BLaER1 treated with 17β-estradiol and CSF1 and Interleukin-3, amounts not matched to agents 10 nM and 100 nM (cell line): Measurements from ENCODE around the gene ABCA8.
"Not testable (repeated sequence)": the region's sequence is repeated elsewhere in the genome, so short reads cannot be mapped to it uniquely, and the experiment has no call there.

Experiments
- H3K27ac ChIP-seq, 11 experiments: shearing (Covaris generic); formaldehyde crosslinking; 2 replicates each; pipeline ENCODE4 v1.8.1; 2022
- H3K27me3 ChIP-seq, 11 experiments: shearing (Covaris generic); formaldehyde crosslinking; 2 replicates each; pipeline ENCODE4 v1.8.1; 2022
- H3K36me3 ChIP-seq, 11 experiments: shearing (Covaris generic); formaldehyde crosslinking; 2 replicates each; pipeline ENCODE4 v1.8.1; 2022
- H3K4me1 ChIP-seq, 10 experiments: shearing (Covaris generic); formaldehyde crosslinking; 2 replicates each; pipeline ENCODE4 v1.8.1; 2022
- H3K4me2 ChIP-seq, 11 experiments: shearing (Covaris generic); formaldehyde crosslinking; 2 replicates each; pipeline ENCODE4 v1.8.1; 2022
- H3K4me3 ChIP-seq, 10 experiments: shearing (Covaris generic); formaldehyde crosslinking; 2 replicates each; pipeline ENCODE4 v1.8.1; 2022
- H3K9ac ChIP-seq, 11 experiments: shearing (Covaris generic); formaldehyde crosslinking; 2 replicates each; pipeline ENCODE4 v1.8.1; 2022
- H3K9me3 ChIP-seq, 11 experiments: shearing (Covaris generic); formaldehyde crosslinking; replicated peaks in 1 of 11; 2 replicates each; pipeline ENCODE4 v1.8.1; 2022
- H4K20me1 ChIP-seq, 11 experiments: shearing (Covaris generic); formaldehyde crosslinking; 2 replicates each; pipeline ENCODE4 v1.8.1; 2022
- Cebpa-rat ChIP-seq, 11 experiments: shearing (Covaris generic); IDR thresholded peaks; 2 replicates each; pipeline ENCODE4 v1.8.1; 2022

The ABCA8 gene

GRCh38 chr17:68830313-68830712 is 124.9 kb downstream of the ABCA8 start:
- H3K9ac ChIP-seq: no peak overlapping the region
- H3K27me3 ChIP-seq: no peaks in the 10 kb centered on the region
- H3K4me2 ChIP-seq: peak overlapping the region in 2 of 11 experiments; percentile 75; a peak in 3 of 22 replicates
- no peak for TF ChIP-seq Cebpa-rat (IDR thresholded peaks at IDR 0.05)
- H3K4me1 ChIP-seq: peaks cover 0 to 77% (median 6%) of the 10 kb centered on the region in 10 experiments; a peak in 11 of 20 replicates
- H3K9me3 ChIP-seq: peaks cover 0 to 11% (median 0%) of the 10 kb centered on the region in 11 experiments; a peak in 3 of 22 replicates
- no peaks in the 10 kb centered on the region for H4K20me1 ChIP-seq
- no peak overlapping the region for H3K27ac ChIP-seq
- H3K36me3 ChIP-seq: no peaks in the 10 kb centered on the region
- no peak overlapping the region for H3K4me3 ChIP-seq

GRCh38 chr17:68829211-68829610 is 126.0 kb downstream of the ABCA8 start:
- no peaks in the 10 kb centered on the region for H4K20me1 ChIP-seq
- no peak overlapping the region for H3K4me3 ChIP-seq
- no peaks in the 10 kb centered on the region for H3K36me3 ChIP-seq
- H3K4me2 ChIP-seq: peak overlapping the region in 3 of 11 experiments; percentile 3 to 82 (median 57); a peak in 3 of 22 replicates
- H3K27me3 ChIP-seq: no peaks in the 10 kb centered on the region
- peaks cover 0 to 66% (median 0%) of the 10 kb centered on the region in 10 experiments; a peak in 5 of 20 replicates for H3K4me1 ChIP-seq
- peak overlapping the region in 2 of 11 experiments; percentile 63 to 73; a peak in 2 of 22 replicates for H3K27ac ChIP-seq
- H3K9ac ChIP-seq: peak overlapping the region in 1 of 11 experiments; percentile 63; a peak in 1 of 22 replicates
- TF ChIP-seq Cebpa-rat (IDR thresholded peaks at IDR 0.05): no peak
- H3K9me3 ChIP-seq: peaks cover 0 to 11% (median 0%) of the 10 kb centered on the region in 11 experiments; a peak in 3 of 22 replicates

- H3K4me2 ChIP-seq: no peak overlapping the region
- peaks cover 0 to 11% (median 0%) of the 10 kb centered on the region in 11 experiments; a peak in 2 of 22 replicates for H3K9me3 ChIP-seq
- H3K27ac ChIP-seq: no peak overlapping the region
- H3K27me3 ChIP-seq: no peaks in the 10 kb centered on the region
- TF ChIP-seq Cebpa-rat (IDR thresholded peaks at IDR 0.05): no peak
- no peaks in the 10 kb centered on the region for H3K36me3 ChIP-seq
- H3K4me1 ChIP-seq: peaks cover 0 to 46% (median 0%) of the 10 kb centered on the region in 10 experiments; a peak in 4 of 20 replicates
- H3K4me3 ChIP-seq: no peak overlapping the region
- H4K20me1 ChIP-seq: no peaks in the 10 kb centered on the region
- H3K9ac ChIP-seq: no peak overlapping the region
Measured at GRCh38 chr17:68824707-68825106, 130.5 kb downstream of the ABCA8 start.

- not testable (repeated sequence) for H4K20me1 ChIP-seq, H3K4me3 ChIP-seq, H3K9ac ChIP-seq, H3K27me3 ChIP-seq, H3K4me2 ChIP-seq, H3K36me3 ChIP-seq, H3K27ac ChIP-seq
- Histone ChIP-seq H3K4me1 (peaks cover 0 to 40% (median 0%) of the 10 kb centered on the region in 10 experiments; a peak in 4 of 20 replicates), H3K9me3 (peaks cover 0 to 11% (median 0%) of the 10 kb centered on the region in 11 experiments; a peak in 2 of 22 replicates)
Measured at GRCh38 chr17:68824185-68824584, 131.0 kb downstream of the ABCA8 start.

- Histone ChIP-seq H3K27ac (peak overlapping the region in 2 of 11 experiments; percentile 40 to 60; a peak in 2 of 22 replicates), H3K27me3 (no peaks in the 10 kb centered on the region), H3K4me2 (peak overlapping the region in 2 of 11 experiments; percentile 63 to 71; a peak in 4 of 22 replicates), H3K9me3 (peaks cover 0 to 5% (median 0%) of the 10 kb centered on the region in 11 experiments; a peak in 1 of 22 replicates), H3K4me3 (no peak overlapping the region), H3K36me3 (no peaks in the 10 kb centered on the region), H3K9ac (no peak overlapping the region; a peak in 1 of 22 replicates), H3K4me1 (peaks cover 0 to 35% (median 0%) of the 10 kb centered on the region in 10 experiments; a peak in 4 of 20 replicates), H4K20me1 (no peaks in the 10 kb centered on the region)
- no peak for TF ChIP-seq Cebpa-rat (IDR thresholded peaks at IDR 0.05)
Measured at GRCh38 chr17:68822719-68823289, 132.4 kb downstream of the ABCA8 start.

- peak overlapping the region in 2 of 11 experiments; percentile 63 to 71; a peak in 4 of 22 replicates for H3K4me2 ChIP-seq
- no peak overlapping the region for H3K9ac ChIP-seq
- no peaks in the 10 kb centered on the region for H3K36me3 ChIP-seq
- TF ChIP-seq Cebpa-rat (IDR thresholded peaks at IDR 0.05): no peak
- no peaks in the 10 kb centered on the region for H3K9me3 ChIP-seq
- H3K4me1 ChIP-seq: peaks cover 0 to 37% (median 0%) of the 10 kb centered on the region in 10 experiments; a peak in 4 of 20 replicates
- no peaks in the 10 kb centered on the region for H3K27me3 ChIP-seq
- no peak overlapping the region for H3K4me3 ChIP-seq
- no peaks in the 10 kb centered on the region for H4K20me1 ChIP-seq
- no peak overlapping the region for H3K27ac ChIP-seq
Measured at GRCh38 chr17:68821860-68822696, 133.1 kb downstream of the ABCA8 start.

GRCh38 chr17:68820825-68821481 is 134.2 kb downstream of the ABCA8 start:
- Histone ChIP-seq H3K36me3 (no peaks in the 10 kb centered on the region), H3K4me2 (peak overlapping the region in 1 of 11 experiments; percentile 9; a peak in 1 of 22 replicates), H3K27ac (no peak overlapping the region), H3K4me1 (peaks cover 0 to 36% (median 0%) of the 10 kb centered on the region in 10 experiments; a peak in 4 of 20 replicates), H3K27me3 (no peaks in the 10 kb centered on the region), H3K9ac (no peak overlapping the region), H3K9me3 (no peaks in the 10 kb centered on the region), H3K4me3 (no peak overlapping the region), H4K20me1 (no peaks in the 10 kb centered on the region)
- TF ChIP-seq Cebpa-rat (IDR thresholded peaks at IDR 0.05): peak in 4 of 11 experiments; percentile 31 to 51 (median 48); a peak in 3 of 22 replicates

GRCh38 chr17:68820476-68820824 is 134.7 kb downstream of the ABCA8 start:
- no peak overlapping the region for H3K9ac ChIP-seq

GRCh38 chr17:68819465-68819864 is 135.7 kb downstream of the ABCA8 start:
- TF ChIP-seq Cebpa-rat (IDR thresholded peaks at IDR 0.05): no peak
- no peaks in the 10 kb centered on the region for H4K20me1 ChIP-seq
- H3K9me3 ChIP-seq: no peaks in the 10 kb centered on the region
- H3K27ac ChIP-seq: no peak overlapping the region
- no peaks in the 10 kb centered on the region for H3K27me3 ChIP-seq
- H3K4me2 ChIP-seq: no peak overlapping the region
- H3K4me1 ChIP-seq: peaks cover 0 to 32% (median 0%) of the 10 kb centered on the region in 10 experiments; a peak in 4 of 20 replicates
- H3K4me3 ChIP-seq: no peak overlapping the region
- H3K9ac ChIP-seq: no peak overlapping the region
- H3K36me3 ChIP-seq: no peaks in the 10 kb centered on the region

More at GRCh38 chr17:68820476-68820824, 134.7 kb downstream of the ABCA8 start:
- peaks cover 0 to 32% (median 0%) of the 10 kb centered on the region in 10 experiments; a peak in 4 of 20 replicates for H3K4me1 ChIP-seq
- TF ChIP-seq Cebpa-rat (IDR thresholded peaks at IDR 0.05): no peak
- no peaks in the 10 kb centered on the region for H3K27me3 ChIP-seq
- H4K20me1 ChIP-seq: no peaks in the 10 kb centered on the region
- H3K36me3 ChIP-seq: no peaks in the 10 kb centered on the region
- H3K9me3 ChIP-seq: no peaks in the 10 kb centered on the region
- no peak overlapping the region for H3K4me3 ChIP-seq
- H3K4me2 ChIP-seq: no peak overlapping the region
- H3K27ac ChIP-seq: no peak overlapping the region
